H9 (cell line): ENCODE results near the gene DDRGK1. TPM values are rescaled to one million over a fixed set of nuclear protein-coding genes. Genes with fewer than 3 reads are reported as not detected.

ENCODE experiments used
- DNase-seq: peaks from one replicate; pipeline ENCODE4 v3.0.0-alpha.2; 2017
- H2AFZ ChIP-seq: one replicate; pipeline ENCODE4 v1.6.1; 2013; ENCODE audit warnings: mild to moderate bottlenecking, low read length, control low read depth, moderate library complexity
- H2AK5ac ChIP-seq: 2 replicates; pipeline ENCODE4 v1.6.1; 2013; ENCODE audit warnings: low read length, control low read depth, mixed read lengths; ENCODE audit not compliant: insufficient read length
- H2BK120ac ChIP-seq: one replicate; pipeline ENCODE4 v1.6.1; 2013; ENCODE audit warnings: low read depth, mild to moderate bottlenecking, low read length, control low read depth, inconsistent platforms; ENCODE audit not compliant: poor library complexity, severe bottlenecking
- H2BK12ac ChIP-seq: 2 replicates; pipeline ENCODE4 v1.6.1; 2013; ENCODE audit warnings: low read length, control low read depth, mixed read lengths, low read depth; ENCODE audit not compliant: insufficient read length
- H2BK15ac ChIP-seq: 2 replicates; pipeline ENCODE4 v1.6.1; 2013; ENCODE audit warnings: low read depth, low read length, control low read depth
- H2BK20ac ChIP-seq: one replicate; pipeline ENCODE4 v1.6.1; 2013; ENCODE audit warnings: low read depth, mild to moderate bottlenecking, low read length, control low read depth, inconsistent platforms; ENCODE audit not compliant: poor library complexity, severe bottlenecking
- H2BK5ac ChIP-seq: 2 replicates; pipeline ENCODE4 v1.6.1; 2013; ENCODE audit warnings: low read length, control low read depth, mixed read lengths; ENCODE audit not compliant: insufficient read length
- H3K14ac ChIP-seq: 2 replicates; pipeline ENCODE4 v1.6.1; 2013; ENCODE audit warnings: low read length, control low read depth; ENCODE audit not compliant: insufficient read depth
- H3K18ac ChIP-seq: 2 replicates; pipeline ENCODE4 v1.6.1; 2013; ENCODE audit warnings: low read depth, mild to moderate bottlenecking, mixed read lengths, low read length, control low read depth; ENCODE audit not compliant: insufficient read length
- H3K23ac ChIP-seq: 2 replicates; pipeline ENCODE4 v1.6.1; 2013; ENCODE audit warnings: low read length, control low read depth, mixed read lengths, low read depth; ENCODE audit not compliant: insufficient read length
- H3K23me2 ChIP-seq: 2 replicates; pipeline ENCODE4 v1.6.1; 2013; ENCODE audit warnings: low read depth, mild to moderate bottlenecking, mixed read lengths, low read length, control low read depth; ENCODE audit not compliant: insufficient read length, poor library complexity, severe bottlenecking
- H3K27ac ChIP-seq: 2 replicates; pipeline ENCODE4 v1.5.1; 2013; ENCODE audit warnings: low read length, control low read depth, mixed read lengths, low read depth; ENCODE audit not compliant: insufficient read length
- H3K27me3 ChIP-seq: 2 replicates; pipeline ENCODE4 v1.6.1; 2013; ENCODE audit warnings: low read length, control low read depth, inconsistent platforms; ENCODE audit not compliant: insufficient read depth
- H3K4ac ChIP-seq: 2 replicates; pipeline ENCODE4 v1.6.1; 2013; ENCODE audit warnings: low read depth, mild to moderate bottlenecking, control low read depth, inconsistent platforms, low read length, moderate library complexity
- H3K4me1 ChIP-seq: 2 replicates; pipeline ENCODE4 v1.6.1; 2013; ENCODE audit warnings: low read length, control low read depth, inconsistent platforms; ENCODE audit not compliant: insufficient read depth
- H3K4me2 ChIP-seq: 2 replicates; pipeline ENCODE4 v1.6.1; 2013; ENCODE audit warnings: low read length, control low read depth, mixed read lengths; ENCODE audit not compliant: insufficient read length, insufficient read depth
- H3K56ac ChIP-seq: 2 replicates; pipeline ENCODE4 v1.6.1; 2013; ENCODE audit warnings: low read depth, mild to moderate bottlenecking, mixed read lengths, low read length, control low read depth; ENCODE audit not compliant: insufficient read length
- H3K79me1 ChIP-seq: 2 replicates; pipeline ENCODE4 v1.6.1; 2013; ENCODE audit warnings: low read depth, mild to moderate bottlenecking, moderate library complexity, low read length, control low read depth, inconsistent platforms; ENCODE audit not compliant: insufficient read depth, poor library complexity, severe bottlenecking
- H3K79me2 ChIP-seq: 2 replicates; pipeline ENCODE4 v1.6.1; 2013; ENCODE audit warnings: low read length, control low read depth, inconsistent platforms; ENCODE audit not compliant: insufficient read depth
- H3K9ac ChIP-seq: 2 replicates; pipeline ENCODE4 v1.6.1; 2013; ENCODE audit warnings: low read length, control low read depth, mixed read lengths; ENCODE audit not compliant: insufficient read length; ENCODE audit errors: extremely low read depth
- H3K9me3 ChIP-seq: one replicate; pipeline ENCODE4 v1.6.1; 2013; ENCODE audit warnings: low read depth, low read length, inconsistent platforms; ENCODE audit not compliant: control insufficient read depth
- H3T11ph ChIP-seq: one replicate; pipeline ENCODE4 v1.6.1; 2013; ENCODE audit warnings: mild to moderate bottlenecking, low read length, control low read depth, inconsistent platforms
- H4K20me1 ChIP-seq: one replicate; pipeline ENCODE4 v1.6.1; 2013; ENCODE audit not compliant: control insufficient read depth, insufficient read length, insufficient read depth
- H4K5ac ChIP-seq: 2 replicates; pipeline ENCODE4 v1.6.1; 2013; ENCODE audit warnings: low read depth, mild to moderate bottlenecking, mixed read lengths, low read length, control low read depth; ENCODE audit not compliant: insufficient read length
- H4K8ac ChIP-seq: replicated peaks from 2 replicates; pipeline ENCODE4 v1.6.1; 2013; ENCODE audit warnings: low read length, control low read depth, mixed read lengths, low read depth; ENCODE audit not compliant: insufficient read length
- H4K91ac ChIP-seq: 2 replicates; pipeline ENCODE4 v1.6.1; 2013; ENCODE audit warnings: low read depth, mild to moderate bottlenecking, moderate library complexity, mixed read lengths, low read length, control low read depth; ENCODE audit not compliant: insufficient read length
- H3K27ac Mint-ChIP-seq, 3 experiments: 2 replicates in 2 of 3; 3 replicates in 1 of 3; pipeline ENCODE4 v1.8.0; 2020 to 2021; ENCODE audit warnings: mixed read lengths in 3 of 3, mild to moderate bottlenecking in 1 of 3, moderate library complexity in 1 of 3
- H3K27me3 Mint-ChIP-seq: 2 replicates; pipeline ENCODE4 v1.8.0; 2021; ENCODE audit warnings: low read depth, mild to moderate bottlenecking, moderate library complexity, mixed read lengths
- H3K36me3 Mint-ChIP-seq, 3 experiments: 2 replicates in 2 of 3; 3 replicates in 1 of 3; pipeline ENCODE4 v1.8.0; 2020 to 2021; ENCODE audit warnings: low read depth in 3 of 3, mixed read lengths in 3 of 3; ENCODE audit not compliant: insufficient read depth in 1 of 3
- H3K4me1 Mint-ChIP-seq, 2 experiments: 2 replicates each; pipeline ENCODE4 v1.8.0; 2020; ENCODE audit warnings: mixed read lengths in 2 of 2
- H3K4me3 Mint-ChIP-seq, 2 experiments: 2 replicates in 1 of 2; 3 replicates in 1 of 2; pipeline ENCODE4 v1.8.0; 2020 to 2021; ENCODE audit warnings: mild to moderate bottlenecking in 2 of 2, mixed read lengths in 2 of 2, moderate library complexity in 1 of 2
- H3K9me3 Mint-ChIP-seq, 2 experiments: 2 replicates in 1 of 2; 3 replicates in 1 of 2; pipeline ENCODE4 v1.8.0; 2020; ENCODE audit warnings: mild to moderate bottlenecking in 2 of 2, mixed read lengths in 2 of 2, moderate library complexity in 1 of 2
- WGBS: extraction: QIAGEN DNeasy Blood & Tissue Kit; methylation state at CpG from one replicate; pipeline ENCODE4 v1.1.7; 2013; ENCODE audit warnings: missing lambda C conversion rate, low lambda C conversion rate, mixed read lengths; ENCODE audit not compliant: insufficient read length; ENCODE audit errors: extremely low coverage; 5-methylcytosine and 5-hydroxymethylcytosine counted together
- total RNA-seq: library from RNA; stranded (reverse); gene quantifications from 2 replicates; pipeline ENCODE4 v1.2.1, GENCODE V29; 2021
- TF ChIP-seq, protein P1 (sequence below): fragments of 200-600 bp; sonication (generic); conservative IDR thresholded peaks from 3 replicates; pipeline ENCODE4 v1.8.0; 2021; ENCODE audit warnings: antibody characterized with exemption, mild to moderate bottlenecking

The DDRGK1 gene
- total RNA-seq, 1 experiment from 2014 or later: 58.1 TPM

GRCh38 chr20:3146732-3147341 is 57.6 kb downstream of the DDRGK1 start:
- Histone ChIP-seq H4K91ac (no peak overlapping the region), H2AFZ (no peak overlapping the region), H2BK12ac (no peak overlapping the region), H3K9me3 (no peaks in the 10 kb centered on the region), H2BK5ac (no peak overlapping the region), H2AK5ac (no peak overlapping the region), H4K8ac (no peak overlapping the region), H4K20me1 (no peaks in the 10 kb centered on the region), H2BK120ac (no peak overlapping the region), H3K4me1 (no peaks in the 10 kb centered on the region), H3K27ac (no peak overlapping the region), H3K4ac (no peak overlapping the region), H3T11ph (no peak overlapping the region), H3K23ac (no peak overlapping the region), H3K18ac (no peak overlapping the region), H2BK20ac (no peak overlapping the region), H3K23me2 (no peaks in the 10 kb centered on the region), H2BK15ac (no peak overlapping the region), H3K27me3 (no peaks in the 10 kb centered on the region), H3K4me2 (no peak overlapping the region), H3K56ac (no peak overlapping the region), H3K79me2 (peaks cover 7% of the 10 kb centered on the region; the same call in 1 of the 2 replicates), H3K79me1 (peaks cover 9% of the 10 kb centered on the region), H3K9ac (no peak overlapping the region), H3K14ac (no peak overlapping the region; the same call in 1 of the 2 replicates), H4K5ac (no peak overlapping the region)
- Mint-ChIP-seq H3K4me3 (no peak overlapping the region), H3K36me3 (peaks cover 24 to 40% (median 35%) of the 10 kb centered on the region in 3 experiments), H3K9me3 (peaks cover 3 to 5% of the 10 kb centered on the region in 2 experiments; a peak in 3 of 5 replicates), H3K27ac (no peak overlapping the region), H3K27me3 (no peaks in the 10 kb centered on the region), H3K4me1 (no peaks in the 10 kb centered on the region)
- DNase-seq: no peak
- TF ChIP-seq, protein P1, sequence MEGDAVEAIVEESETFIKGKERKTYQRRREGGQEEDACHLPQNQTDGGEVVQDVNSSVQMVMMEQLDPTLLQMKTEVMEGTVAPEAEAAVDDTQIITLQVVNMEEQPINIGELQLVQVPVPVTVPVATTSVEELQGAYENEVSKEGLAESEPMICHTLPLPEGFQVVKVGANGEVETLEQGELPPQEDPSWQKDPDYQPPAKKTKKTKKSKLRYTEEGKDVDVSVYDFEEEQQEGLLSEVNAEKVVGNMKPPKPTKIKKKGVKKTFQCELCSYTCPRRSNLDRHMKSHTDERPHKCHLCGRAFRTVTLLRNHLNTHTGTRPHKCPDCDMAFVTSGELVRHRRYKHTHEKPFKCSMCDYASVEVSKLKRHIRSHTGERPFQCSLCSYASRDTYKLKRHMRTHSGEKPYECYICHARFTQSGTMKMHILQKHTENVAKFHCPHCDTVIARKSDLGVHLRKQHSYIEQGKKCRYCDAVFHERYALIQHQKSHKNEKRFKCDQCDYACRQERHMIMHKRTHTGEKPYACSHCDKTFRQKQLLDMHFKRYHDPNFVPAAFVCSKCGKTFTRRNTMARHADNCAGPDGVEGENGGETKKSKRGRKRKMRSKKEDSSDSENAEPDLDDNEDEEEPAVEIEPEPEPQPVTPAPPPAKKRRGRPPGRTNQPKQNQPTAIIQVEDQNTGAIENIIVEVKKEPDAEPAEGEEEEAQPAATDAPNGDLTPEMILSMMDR: no peak
- no CpG with 5 or more reads among the region's 10 CpGs for WGBS
